HEK293 (cell line): ENCODE measurements around the gene MAPK8IP3.

Experiments used
- CTCF ChIA-PET: fragments of 350-600 bp; formaldehyde crosslinking; extraction: SDS; loops from one replicate; lab custom pipeline; 2021; ENCODE audit warnings: antibody characterized with exemption; lab: Yijun Ruan, JAX
- POLR2A ChIA-PET: fragments of 300-600 bp; formaldehyde crosslinking; extraction: SDS; loops from one replicate; lab custom pipeline; 2020; ENCODE audit warnings: antibody characterized with exemption, inconsistent platforms; lab: Yijun Ruan, JAX
- H3K27ac ChIP-seq: fragments of 200-500 bp; sonication (Bioruptor generic); 2 replicates; pipeline ENCODE4 v1.5.1; 2014; ENCODE audit warnings: low read depth, low read length, control low read depth, inconsistent platforms; ENCODE audit errors: extremely low read depth
- H3K36me3 ChIP-seq, 2 experiments: fragments of 200-500 bp in 1 of 2; sonication (Bioruptor generic) in 1 of 2; 1 replicate in 1 of 2; 2 replicates in 1 of 2; pipeline ENCODE4 v1.5.1; 2014 to 2017; ENCODE audit warnings: inconsistent platforms in 2 of 2, low read length in 2 of 2; ENCODE audit not compliant: control insufficient read depth in 2 of 2, insufficient read depth in 1 of 2
- H3K4me1 ChIP-seq: fragments of 200-500 bp; sonication (Bioruptor generic); 2 replicates; pipeline ENCODE4 v1.5.1; 2014; ENCODE audit warnings: mild to moderate bottlenecking, low read length, inconsistent platforms; ENCODE audit not compliant: control insufficient read depth, insufficient read depth
- H3K4me3 ChIP-seq: 2 replicates; pipeline ENCODE4 v1.5.1; 2011; ENCODE audit warnings: low read depth, mild to moderate bottlenecking, control low read depth, low read length, moderate library complexity
- H3K9me3 ChIP-seq: fragments of 200-500 bp; sonication (Bioruptor generic); 2 replicates; pipeline ENCODE4 v1.5.1; 2014; ENCODE audit warnings: low read depth, low read length, inconsistent platforms; ENCODE audit not compliant: control insufficient read depth, insufficient read depth
- EGR2 ChIP-seq: fragments of 450-650 bp; formaldehyde crosslinking; IDR thresholded peaks from 2 replicates; pipeline ENCODE4 v1.5.1; 2016; ENCODE audit warnings: low read depth, missing biosample characterization, missing genetic modification characterization
- HOXD13 ChIP-seq: sonication (generic); formaldehyde crosslinking; IDR thresholded peaks from 2 replicates; pipeline ENCODE4 v1.8.0; 2022; ENCODE audit warnings: missing genetic modification reagents, borderline replicate concordance
- PRDM1 ChIP-seq: fragments of 450-650 bp; formaldehyde crosslinking; IDR thresholded peaks from 2 replicates; pipeline ENCODE4; 2016; ENCODE audit warnings: missing biosample characterization, missing genetic modification characterization
- ZFHX2 ChIP-seq: fragments of 450-650 bp; formaldehyde crosslinking; conservative IDR thresholded peaks from 2 replicates; pipeline ENCODE4 v1.5.1; 2016; ENCODE audit warnings: missing biosample characterization, missing genetic modification characterization
- ZFP41 ChIP-seq: fragments of 450-650 bp; formaldehyde crosslinking; IDR thresholded peaks from 2 replicates; pipeline ENCODE4 v1.5.1; 2016; ENCODE audit warnings: missing biosample characterization, missing genetic modification characterization, borderline replicate concordance
- ZNF112 ChIP-seq: fragments of 450-650 bp; formaldehyde crosslinking; IDR thresholded peaks from 2 replicates; pipeline ENCODE4 v1.5.0; 2017; ENCODE audit warnings: missing biosample characterization, missing genetic modification characterization
- ZNF175 ChIP-seq: fragments of 450-650 bp; formaldehyde crosslinking; IDR thresholded peaks from 2 replicates; pipeline ENCODE4 v1.5.1; 2016; ENCODE audit warnings: missing biosample characterization, missing genetic modification characterization
- ZNF184 ChIP-seq: fragments of 450-650 bp; IDR thresholded peaks from 2 replicates; pipeline ENCODE4 v1.5.1; 2018; ENCODE audit warnings: missing biosample characterization, mild to moderate bottlenecking, missing genetic modification characterization
- ZNF214 ChIP-seq: fragments of 450-650 bp; formaldehyde crosslinking; IDR thresholded peaks from 2 replicates; pipeline ENCODE4 v1.5.1; 2017; ENCODE audit warnings: missing biosample characterization, mild to moderate bottlenecking, missing genetic modification characterization, borderline replicate concordance
- ZNF223 ChIP-seq: fragments of 450-650 bp; formaldehyde crosslinking; IDR thresholded peaks from 2 replicates; pipeline ENCODE4 v1.5.1; 2016; ENCODE audit warnings: missing biosample characterization, missing genetic modification characterization
- ZNF239 ChIP-seq: fragments of 450-650 bp; formaldehyde crosslinking; IDR thresholded peaks from 2 replicates; pipeline ENCODE4 v1.5.1; 2016; ENCODE audit warnings: missing biosample characterization, missing genetic modification characterization
- ZNF394 ChIP-seq: fragments of 450-650 bp; formaldehyde crosslinking; IDR thresholded peaks from 2 replicates; pipeline ENCODE4 v1.5.1; 2016; ENCODE audit warnings: missing biosample characterization, missing genetic modification characterization, mild to moderate bottlenecking, moderate library complexity, borderline replicate concordance
- ZNF658 ChIP-seq: fragments of 450-650 bp; formaldehyde crosslinking; IDR thresholded peaks from 2 replicates; pipeline ENCODE4; 2016; ENCODE audit warnings: missing biosample characterization, missing genetic modification characterization
- ZNF830 ChIP-seq: fragments of 450-650 bp; IDR thresholded peaks from 2 replicates; pipeline ENCODE4 v1.5.0; 2018; ENCODE audit warnings: missing biosample characterization, missing genetic modification characterization, low read depth, mild to moderate bottlenecking, moderate library complexity
- ZNF837 ChIP-seq: fragments of 450-650 bp; formaldehyde crosslinking; IDR thresholded peaks from 2 replicates; pipeline ENCODE4 v1.5.1; 2016; ENCODE audit warnings: missing biosample characterization, missing genetic modification characterization
- ZSCAN30 ChIP-seq: fragments of 450-650 bp; IDR thresholded peaks from 2 replicates; pipeline ENCODE4 v1.5.1; 2018; ENCODE audit warnings: missing biosample characterization, mild to moderate bottlenecking, missing genetic modification characterization, moderate library complexity
- TF ChIP-seq, protein P1 (sequence below): fragments of 450-650 bp; formaldehyde crosslinking; IDR thresholded peaks from 2 replicates; pipeline ENCODE4 v1.5.1; 2017; ENCODE audit warnings: missing biosample characterization, mild to moderate bottlenecking, missing genetic modification characterization, moderate library complexity
- TF ChIP-seq, protein P2 (sequence below): fragments of 450-650 bp; IDR thresholded peaks from 2 replicates; pipeline ENCODE4 v1.5.1; 2018; ENCODE audit warnings: missing biosample characterization, mild to moderate bottlenecking, missing genetic modification characterization
- TF ChIP-seq, protein P3 (sequence below): fragments of 450-650 bp; formaldehyde crosslinking; IDR thresholded peaks from 2 replicates; pipeline ENCODE4 v1.5.0; 2017; ENCODE audit warnings: missing biosample characterization, missing genetic modification characterization, borderline replicate concordance

MAPK8IP3 gene

DNA sequence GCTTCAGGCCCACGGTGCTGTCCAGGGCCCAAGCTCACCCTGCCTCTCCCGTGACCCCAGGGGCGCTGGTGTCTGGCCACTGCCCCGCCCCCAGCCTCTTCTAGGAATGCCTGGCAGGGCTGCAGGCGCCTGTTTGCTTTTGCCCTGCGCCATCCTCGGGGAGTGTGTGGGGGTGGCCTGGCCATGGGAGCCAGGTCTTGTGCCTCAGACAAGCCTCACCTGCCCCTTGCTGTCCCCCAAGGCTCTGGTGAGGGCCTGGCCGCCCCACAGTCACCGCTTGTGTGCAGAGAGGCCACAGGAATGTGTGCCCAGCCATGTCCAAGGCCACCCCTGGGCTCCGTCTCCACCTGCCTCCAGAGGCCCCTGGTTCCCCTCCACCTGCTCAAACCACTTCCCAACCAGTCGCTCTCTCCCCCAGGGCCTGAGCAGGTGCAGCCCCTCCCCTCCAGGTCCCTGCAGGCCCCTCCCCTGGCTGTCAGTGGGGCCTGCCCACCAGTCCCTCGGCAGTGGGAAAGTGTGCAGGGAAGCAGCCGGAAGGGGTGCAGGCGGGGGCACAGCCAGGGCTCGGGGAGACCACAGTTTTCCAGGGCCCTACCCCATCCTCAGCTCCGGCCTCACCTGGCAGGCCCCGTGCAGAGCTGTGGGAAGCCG lies 88.4 kb downstream of the MAPK8IP3 start:
- Histone ChIP-seq H3K27ac (no peak overlapping the region), H3K4me1 (no peaks in the 10 kb centered on the region), H3K4me3 (no peak overlapping the region), H3K36me3 (peaks cover 0 to 11% of the 10 kb centered on the region in 2 experiments; a peak in 2 of 3 replicates), H3K9me3 (no peaks in the 10 kb centered on the region)
- ChIA-PET CTCF (no interaction called here), POLR2A (no interaction called here)
- TF ChIP-seq ZNF214 (tag by site-specific recombination), result no peak
- no peak for TF ChIP-seq ZNF658 (tag by site-specific recombination)

DNA sequence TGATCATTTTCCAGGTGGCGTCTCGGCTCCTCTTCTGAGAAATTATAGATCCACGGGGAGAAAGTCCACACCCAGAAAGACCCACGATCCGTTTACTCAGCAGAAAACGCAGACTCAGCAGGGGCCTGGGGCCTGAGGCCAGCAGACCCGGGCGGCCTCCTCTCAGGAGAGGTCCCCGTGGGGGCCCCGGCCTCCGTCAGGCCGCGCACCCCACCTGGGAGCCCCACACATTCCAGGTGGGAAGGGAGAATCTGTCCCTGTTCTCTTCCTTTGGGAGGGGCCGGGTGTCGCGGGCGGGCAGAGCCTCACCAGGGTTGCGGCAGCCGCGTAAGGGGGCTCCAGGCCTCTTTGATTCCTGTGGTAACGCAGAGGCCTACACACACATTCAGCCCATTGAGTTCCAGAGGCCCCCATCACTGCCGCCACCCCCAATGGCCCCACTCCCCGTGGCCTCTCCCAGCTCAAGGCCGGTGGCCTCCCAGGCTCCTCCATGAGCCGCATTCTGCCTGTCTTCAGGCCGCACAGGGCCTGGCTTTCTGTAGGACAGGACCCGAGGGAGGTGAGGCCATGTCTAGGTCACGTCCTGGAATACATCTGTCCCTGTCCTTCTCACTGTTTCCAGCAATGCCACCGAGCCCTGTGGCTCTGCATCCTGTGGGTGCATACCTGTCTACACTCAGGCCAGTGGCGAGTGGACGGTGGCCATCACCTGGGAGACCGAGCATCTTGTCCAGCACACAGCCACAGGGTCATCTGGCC lies 89.1 kb downstream of the MAPK8IP3 start:
- no peak overlapping the region for H3K4me3 ChIP-seq
- H3K9me3 ChIP-seq, result no peaks in the 10 kb centered on the region
- H3K36me3 ChIP-seq, result peaks cover 0 to 9% of the 10 kb centered on the region in 2 experiments; a peak in 2 of 3 replicates
- H3K4me1 ChIP-seq, result no peaks in the 10 kb centered on the region
- POLR2A ChIA-PET, result no interaction called here
- CTCF ChIA-PET, result no interaction called here
- TF ChIP-seq, protein P1, sequence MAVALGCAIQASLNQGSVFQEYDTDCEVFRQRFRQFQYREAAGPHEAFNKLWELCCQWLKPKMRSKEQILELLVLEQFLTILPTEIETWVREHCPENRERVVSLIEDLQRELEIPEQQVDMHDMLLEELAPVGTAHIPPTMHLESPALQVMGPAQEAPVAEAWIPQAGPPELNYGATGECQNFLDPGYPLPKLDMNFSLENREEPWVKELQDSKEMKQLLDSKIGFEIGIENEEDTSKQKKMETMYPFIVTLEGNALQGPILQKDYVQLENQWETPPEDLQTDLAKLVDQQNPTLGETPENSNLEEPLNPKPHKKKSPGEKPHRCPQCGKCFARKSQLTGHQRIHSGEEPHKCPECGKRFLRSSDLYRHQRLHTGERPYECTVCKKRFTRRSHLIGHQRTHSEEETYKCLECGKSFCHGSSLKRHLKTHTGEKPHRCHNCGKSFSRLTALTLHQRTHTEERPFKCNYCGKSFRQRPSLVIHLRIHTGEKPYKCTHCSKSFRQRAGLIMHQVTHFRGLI, result no peak
- TF ChIP-seq ZNF830 (tag by site-specific recombination) (no peak), PRDM1 (tag by site-specific recombination) (no peak), ZNF837 (tag by site-specific recombination) (no peak), ZNF112 (tag by site-specific recombination) (no peak), ZSCAN30 (tag by site-specific recombination) (no peak), ZFHX2 (no peak), ZNF239 (no peak), ZNF223 (tag by site-specific recombination) (no peak), ZNF394 (tag by site-specific recombination) (no peak), HOXD13 (CRISPR knock-in tag) (no peak), ZNF175 (tag by site-specific recombination) (no peak), EGR2 (no peak), ZNF184 (tag by site-specific recombination) (no peak), ZFP41 (tag by site-specific recombination) (no peak)
- TF ChIP-seq, protein P2, sequence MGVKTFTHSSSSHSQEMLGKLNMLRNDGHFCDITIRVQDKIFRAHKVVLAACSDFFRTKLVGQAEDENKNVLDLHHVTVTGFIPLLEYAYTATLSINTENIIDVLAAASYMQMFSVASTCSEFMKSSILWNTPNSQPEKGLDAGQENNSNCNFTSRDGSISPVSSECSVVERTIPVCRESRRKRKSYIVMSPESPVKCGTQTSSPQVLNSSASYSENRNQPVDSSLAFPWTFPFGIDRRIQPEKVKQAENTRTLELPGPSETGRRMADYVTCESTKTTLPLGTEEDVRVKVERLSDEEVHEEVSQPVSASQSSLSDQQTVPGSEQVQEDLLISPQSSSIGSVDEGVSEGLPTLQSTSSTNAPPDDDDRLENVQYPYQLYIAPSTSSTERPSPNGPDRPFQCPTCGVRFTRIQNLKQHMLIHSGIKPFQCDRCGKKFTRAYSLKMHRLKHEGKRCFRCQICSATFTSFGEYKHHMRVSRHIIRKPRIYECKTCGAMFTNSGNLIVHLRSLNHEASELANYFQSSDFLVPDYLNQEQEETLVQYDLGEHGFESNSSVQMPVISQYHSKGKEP (tag by site-specific recombination), result no peak
- TF ChIP-seq, protein P3, sequence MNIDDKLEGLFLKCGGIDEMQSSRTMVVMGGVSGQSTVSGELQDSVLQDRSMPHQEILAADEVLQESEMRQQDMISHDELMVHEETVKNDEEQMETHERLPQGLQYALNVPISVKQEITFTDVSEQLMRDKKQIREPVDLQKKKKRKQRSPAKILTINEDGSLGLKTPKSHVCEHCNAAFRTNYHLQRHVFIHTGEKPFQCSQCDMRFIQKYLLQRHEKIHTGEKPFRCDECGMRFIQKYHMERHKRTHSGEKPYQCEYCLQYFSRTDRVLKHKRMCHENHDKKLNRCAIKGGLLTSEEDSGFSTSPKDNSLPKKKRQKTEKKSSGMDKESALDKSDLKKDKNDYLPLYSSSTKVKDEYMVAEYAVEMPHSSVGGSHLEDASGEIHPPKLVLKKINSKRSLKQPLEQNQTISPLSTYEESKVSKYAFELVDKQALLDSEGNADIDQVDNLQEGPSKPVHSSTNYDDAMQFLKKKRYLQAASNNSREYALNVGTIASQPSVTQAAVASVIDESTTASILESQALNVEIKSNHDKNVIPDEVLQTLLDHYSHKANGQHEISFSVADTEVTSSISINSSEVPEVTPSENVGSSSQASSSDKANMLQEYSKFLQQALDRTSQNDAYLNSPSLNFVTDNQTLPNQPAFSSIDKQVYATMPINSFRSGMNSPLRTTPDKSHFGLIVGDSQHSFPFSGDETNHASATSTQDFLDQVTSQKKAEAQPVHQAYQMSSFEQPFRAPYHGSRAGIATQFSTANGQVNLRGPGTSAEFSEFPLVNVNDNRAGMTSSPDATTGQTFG, result no peak
- H3K27ac ChIP-seq, result no peak overlapping the region
